GM23338 (cell line): ENCODE measurements around the gene S100PBP. TPM values are rescaled to one million over a fixed set of nuclear protein-coding genes. Genes with fewer than 3 reads are reported as not detected.

ENCODE experiments used
- ATAC-seq: fragments of 200-7000 bp; cut with Tn5 transposase; 3 replicates; pipeline ENCODE4 v1.9.1; 2020
- DNase-seq: peaks from one replicate; pipeline ENCODE4 v3.0.0-alpha.2; 2015; ENCODE audit warnings: low spot score
- H2AFZ ChIP-seq: fragments of 200-600 bp; sonication (generic); 2 replicates; pipeline ENCODE4 v1.8.0; 2016; ENCODE audit warnings: antibody characterized with exemption, mild to moderate bottlenecking, moderate library complexity
- H3F3A ChIP-seq: fragments of 200-600 bp; sonication (generic); replicated peaks from 2 replicates; pipeline ENCODE4 v1.8.0; 2017; ENCODE audit warnings: antibody characterized with exemption, mixed run types, low read depth
- H3K27ac ChIP-seq: fragments of 200-600 bp; sonication (generic); 2 replicates; pipeline ENCODE4 v1.6.1; 2016; ENCODE audit warnings: low read depth
- H3K27me3 ChIP-seq: fragments of 200-600 bp; sonication (generic); 2 replicates; pipeline ENCODE4 v1.8.0; 2016; ENCODE audit warnings: mild to moderate bottlenecking, mixed run types, moderate library complexity; ENCODE audit not compliant: insufficient read depth
- H3K36me3 ChIP-seq: fragments of 200-600 bp; sonication (generic); 2 replicates; pipeline ENCODE4 v1.8.0; 2016; ENCODE audit warnings: mild to moderate bottlenecking; ENCODE audit not compliant: insufficient read depth
- H3K4me1 ChIP-seq: fragments of 200-600 bp; sonication (generic); 2 replicates; pipeline ENCODE4 v1.8.0; 2016; ENCODE audit warnings: mild to moderate bottlenecking, moderate library complexity; ENCODE audit not compliant: insufficient read depth
- H3K4me2 ChIP-seq: fragments of 200-600 bp; sonication (generic); 2 replicates; pipeline ENCODE4 v1.7.1; 2017; ENCODE audit warnings: mixed run types
- H3K4me3 ChIP-seq: fragments of 200-600 bp; sonication (generic); 2 replicates; pipeline ENCODE4 v1.6.1; 2016; ENCODE audit warnings: mixed run types
- H3K79me2 ChIP-seq: fragments of 200-600 bp; sonication (generic); replicated peaks from 2 replicates; pipeline ENCODE4 v1.8.0; 2017; ENCODE audit warnings: mild to moderate bottlenecking; ENCODE audit not compliant: insufficient read depth
- H3K9me2 ChIP-seq: fragments of 200-600 bp; sonication (generic); 2 replicates; pipeline ENCODE4 v1.8.0; 2017; ENCODE audit not compliant: insufficient read depth
- H4K20me1 ChIP-seq: fragments of 200-600 bp; sonication (generic); replicated peaks from 2 replicates; pipeline ENCODE4 v1.8.0; 2017; ENCODE audit warnings: mild to moderate bottlenecking; ENCODE audit not compliant: insufficient read depth
- H3K27ac Mint-ChIP-seq: 2 replicates; pipeline ENCODE4 v1.8.0; 2020; ENCODE audit warnings: inconsistent platforms, mild to moderate bottlenecking, moderate library complexity, mixed read lengths
- H3K27me3 Mint-ChIP-seq: 3 replicates; pipeline ENCODE4 v1.8.0; 2022; ENCODE audit warnings: low read depth, mild to moderate bottlenecking, moderate library complexity, mixed read lengths, inconsistent platforms; ENCODE audit not compliant: insufficient read depth, poor library complexity
- H3K36me3 Mint-ChIP-seq: 3 replicates; pipeline ENCODE4 v1.8.0; 2021; ENCODE audit warnings: low read depth, mild to moderate bottlenecking, inconsistent platforms, moderate library complexity, mixed read lengths
- H3K4me1 Mint-ChIP-seq: 3 replicates; pipeline ENCODE4 v1.8.0; 2020; ENCODE audit warnings: mild to moderate bottlenecking, inconsistent platforms, mixed read lengths
- H3K4me3 Mint-ChIP-seq: 3 replicates; pipeline ENCODE4 v1.8.0; 2021; ENCODE audit warnings: moderate library complexity, mild to moderate bottlenecking, inconsistent platforms, mixed read lengths
- H3K9me3 Mint-ChIP-seq: 3 replicates; pipeline ENCODE4 v1.8.0; 2020; ENCODE audit warnings: moderate library complexity, mild to moderate bottlenecking, inconsistent platforms, mixed read lengths
- CREB1 ChIP-seq: fragments of 250-450 bp; sonication (Bioruptor Pico); IDR thresholded peaks from 2 replicates; pipeline ENCODE4 v1.5.0; 2020; ENCODE audit warnings: low read depth, mild to moderate bottlenecking, moderate library complexity
- EZH2 ChIP-seq: fragments of 200-600 bp; sonication (generic); IDR thresholded peaks from one replicate; pipeline ENCODE4 v1.8.0; 2017; ENCODE audit warnings: antibody characterized with exemption, mild to moderate bottlenecking, low read depth; ENCODE audit not compliant: unreplicated experiment
- EZH2phosphoT487 ChIP-seq: fragments of 200-600 bp; sonication (generic); IDR thresholded peaks from one replicate; pipeline ENCODE4 v1.8.1; 2018; ENCODE audit warnings: antibody characterized with exemption; ENCODE audit not compliant: unreplicated experiment
- JUNB ChIP-seq: IDR thresholded peaks from one replicate; pipeline ENCODE4 v1.6.1; 2016; ENCODE audit warnings: antibody characterized with exemption; ENCODE audit not compliant: unreplicated experiment
- NANOG ChIP-seq: IDR thresholded peaks from 2 replicates; pipeline ENCODE4 v1.6.1; 2016; ENCODE audit warnings: antibody characterized with exemption, borderline replicate concordance
- POLR2AphosphoS5 ChIP-seq: IDR thresholded peaks from 2 replicates; pipeline ENCODE4 v1.6.1; 2016; ENCODE audit warnings: antibody characterized with exemption, low read depth
- REST ChIP-seq: IDR thresholded peaks from one replicate; pipeline ENCODE4 v1.6.1; 2018; ENCODE audit warnings: antibody characterized with exemption; ENCODE audit not compliant: unreplicated experiment
- STAT1 ChIP-seq: IDR thresholded peaks from one replicate; pipeline ENCODE4 v1.6.1; 2016; ENCODE audit warnings: antibody characterized with exemption; ENCODE audit not compliant: unreplicated experiment
- ZNF114 ChIP-seq: fragments of 250-450 bp; sonication (Bioruptor Pico); IDR thresholded peaks from 2 replicates; pipeline ENCODE4 v1.5.0; 2020; ENCODE audit warnings: mild to moderate bottlenecking, moderate library complexity
- ZNF331 ChIP-seq: fragments of 250-450 bp; sonication (Bioruptor Pico); IDR thresholded peaks from 2 replicates; pipeline ENCODE4 v1.5.0; 2020; ENCODE audit warnings: low read depth, mild to moderate bottlenecking, moderate library complexity
- ZNF462 ChIP-seq: fragments of 250-450 bp; sonication (Bioruptor Pico); IDR thresholded peaks from 2 replicates; pipeline ENCODE4 v1.5.0; 2020; ENCODE audit warnings: mild to moderate bottlenecking, moderate library complexity
- long read RNA-seq: library from polyadenylated mRNA; unstranded; transcript quantifications from one replicate; pipeline ENCODE4 v2.0.0, GENCODE V29; 2020; ENCODE audit not compliant: unreplicated experiment
- polyA plus RNA-seq: library from polyadenylated mRNA; unstranded; fragments of >200 nt; fragmentation: Nextera tagmentation; extraction: Ambion mirVana; gene quantifications from 2 replicates; pipeline ENCODE4 v1.2.1, GENCODE V29; 2016
- total RNA-seq: library from RNA; depleted of rRNA; stranded (reverse); fragments of >200 nt; shearing (Covaris generic); gene quantifications from 2 replicates; pipeline ENCODE4 v1.2.3, GENCODE V29; 2014; rRNA removed
- TF ChIP-seq, protein P1 (sequence below): IDR thresholded peaks from 2 replicates; pipeline ENCODE4 v1.6.1; 2016; ENCODE audit warnings: antibody characterized with exemption
- TF ChIP-seq, protein P2 (sequence below), 2 experiments: fragments of 200-600 bp in 1 of 2; sonication (generic) in 1 of 2; conservative IDR thresholded peaks; 2 replicates each; pipeline versions ENCODE4 v1.5.1 to v1.6.1; 2016 to 2017; ENCODE audit warnings: antibody characterized with exemption in 2 of 2, low read depth in 2 of 2, mild to moderate bottlenecking in 2 of 2, moderate library complexity in 1 of 2

Gene S100PBP
- total RNA-seq (60.5 and 65.2 TPM in 2 replicates), polyA plus RNA-seq (21.9 and 30.6 TPM in 2 replicates)
- long read RNA-seq, full-length matches to known transcripts = 3 of 24 reads
- long read RNA-seq, partial matches to known transcripts = 3 of 24 reads
- long read RNA-seq, other reads (novel, unspliced or antisense) = 18 of 24 reads

DNA sequence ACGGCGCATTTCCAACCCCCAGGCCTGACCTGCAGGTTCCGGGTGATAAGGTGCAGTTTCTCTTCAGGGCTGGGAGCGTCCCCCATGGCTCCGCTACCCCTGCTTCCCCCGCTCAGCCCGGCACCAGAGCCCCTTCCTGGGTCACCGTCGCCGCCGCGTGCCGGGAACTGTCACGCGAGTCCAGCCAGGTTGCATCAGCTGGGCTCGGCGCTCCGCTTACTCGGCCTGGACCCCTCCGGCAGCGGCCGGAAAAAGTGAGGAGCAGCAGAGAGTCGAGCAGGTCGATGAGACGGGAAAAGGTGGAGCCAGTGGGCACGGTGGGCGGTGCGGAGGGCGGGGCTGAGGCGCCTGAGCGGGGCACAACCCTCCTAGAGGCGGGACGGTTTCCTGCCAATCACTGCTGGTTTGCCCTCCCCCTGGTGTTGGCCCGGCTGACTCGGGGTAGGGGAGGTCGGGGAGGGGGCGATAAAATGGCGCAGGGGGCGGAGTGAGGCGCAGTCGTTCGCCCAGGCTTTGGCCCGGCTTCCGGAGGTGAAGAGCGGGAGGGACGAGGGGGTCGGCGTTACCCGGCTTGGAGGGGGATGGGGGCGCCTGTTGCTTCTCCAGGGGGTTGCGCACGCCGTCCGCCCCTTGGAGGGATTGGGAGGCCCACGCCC is at the start of gene S100PBP, which contains the start of gene YARS1:
Gene S100PBP (plus strand): TSS at position 495 of the 656 bp plus-strand sequence. CDS start 8,447 bp downstream, outside the sequence.
Gene YARS1 (minus strand): TSS at position 200 of the 656 bp plus-strand sequence. CDS start 114 bp downstream, at position 86.
- Histone ChIP-seq H3K79me2 (peaks cover 88% of the 10 kb centered on the region), H3K27me3 (no peaks in the 10 kb centered on the region), H3K4me2 (peak within 1 kb of the TSS; percentile 91), H3K4me3 (peak within 1 kb of the TSS; percentile 100), H3F3A (peaks cover 5% of the 10 kb centered on the region), H3K9me2 (no peaks in the 10 kb centered on the region), H4K20me1 (peaks cover 33% of the 10 kb centered on the region; the same call in 1 of the 2 replicates), H3K27ac (peak within 1 kb of the TSS; percentile 99), H2AFZ (peak within 1 kb of the TSS; percentile 64; the same call in 1 of the 2 replicates), H3K36me3 (peaks cover 16% of the 10 kb centered on the region; the same call in 1 of the 2 replicates), H3K4me1 (peaks cover 36% of the 10 kb centered on the region)
- Mint-ChIP-seq H3K4me3 (peak within 1 kb of the TSS; percentile 98), H3K27me3 (peaks cover 7% of the 10 kb centered on the region), H3K4me1 (peaks cover 39% of the 10 kb centered on the region), H3K36me3 (peaks cover 40% of the 10 kb centered on the region), H3K9me3 (no peaks in the 10 kb centered on the region; the same call in 2 of the 3 replicates), H3K27ac (peak within 1 kb of the TSS; percentile 96)
- ATAC-seq = peak; percentile 88
- no peak for TF ChIP-seq NANOG
- no peak for TF ChIP-seq ZNF114 (CRISPR knock-in tag)
- TF ChIP-seq, protein P1, sequence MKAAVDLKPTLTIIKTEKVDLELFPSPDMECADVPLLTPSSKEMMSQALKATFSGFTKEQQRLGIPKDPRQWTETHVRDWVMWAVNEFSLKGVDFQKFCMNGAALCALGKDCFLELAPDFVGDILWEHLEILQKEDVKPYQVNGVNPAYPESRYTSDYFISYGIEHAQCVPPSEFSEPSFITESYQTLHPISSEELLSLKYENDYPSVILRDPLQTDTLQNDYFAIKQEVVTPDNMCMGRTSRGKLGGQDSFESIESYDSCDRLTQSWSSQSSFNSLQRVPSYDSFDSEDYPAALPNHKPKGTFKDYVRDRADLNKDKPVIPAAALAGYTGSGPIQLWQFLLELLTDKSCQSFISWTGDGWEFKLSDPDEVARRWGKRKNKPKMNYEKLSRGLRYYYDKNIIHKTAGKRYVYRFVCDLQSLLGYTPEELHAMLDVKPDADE = peak; percentile 95
- TF ChIP-seq STAT1 = no peak
- peak; percentile 47 for TF ChIP-seq REST
- peak; percentile 81 for TF ChIP-seq POLR2AphosphoS5
- TF ChIP-seq ZNF462 (CRISPR knock-in tag) = no peak
- TF ChIP-seq, protein P2, sequence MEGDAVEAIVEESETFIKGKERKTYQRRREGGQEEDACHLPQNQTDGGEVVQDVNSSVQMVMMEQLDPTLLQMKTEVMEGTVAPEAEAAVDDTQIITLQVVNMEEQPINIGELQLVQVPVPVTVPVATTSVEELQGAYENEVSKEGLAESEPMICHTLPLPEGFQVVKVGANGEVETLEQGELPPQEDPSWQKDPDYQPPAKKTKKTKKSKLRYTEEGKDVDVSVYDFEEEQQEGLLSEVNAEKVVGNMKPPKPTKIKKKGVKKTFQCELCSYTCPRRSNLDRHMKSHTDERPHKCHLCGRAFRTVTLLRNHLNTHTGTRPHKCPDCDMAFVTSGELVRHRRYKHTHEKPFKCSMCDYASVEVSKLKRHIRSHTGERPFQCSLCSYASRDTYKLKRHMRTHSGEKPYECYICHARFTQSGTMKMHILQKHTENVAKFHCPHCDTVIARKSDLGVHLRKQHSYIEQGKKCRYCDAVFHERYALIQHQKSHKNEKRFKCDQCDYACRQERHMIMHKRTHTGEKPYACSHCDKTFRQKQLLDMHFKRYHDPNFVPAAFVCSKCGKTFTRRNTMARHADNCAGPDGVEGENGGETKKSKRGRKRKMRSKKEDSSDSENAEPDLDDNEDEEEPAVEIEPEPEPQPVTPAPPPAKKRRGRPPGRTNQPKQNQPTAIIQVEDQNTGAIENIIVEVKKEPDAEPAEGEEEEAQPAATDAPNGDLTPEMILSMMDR (conservative IDR thresholded peaks at IDR 0.05; ENCODE audit: low read depth in 2 of 2) = no peak
- no peak for TF ChIP-seq ZNF331 (CRISPR knock-in tag)
- no peak for TF ChIP-seq JUNB
- TF ChIP-seq CREB1 (CRISPR knock-in tag) = peak; percentile 66
- no peak for TF ChIP-seq EZH2phosphoT487
- TF ChIP-seq EZH2 = no peak
- DNase-seq = peak; percentile 98
